HepG2 (cell line): ENCODE results near the gene CADPS2. TPM values are rescaled to one million over a fixed set of nuclear protein-coding genes. Genes with fewer than 3 reads are reported as not detected.

Source experiments
- ATAC-seq: fragments of 200-7000 bp; cut with Tn5 transposase; 3 replicates; pipeline ENCODE4 v1.9.1; 2020; ENCODE audit warnings: mild to moderate bottlenecking, moderate library complexity
- BruUV-seq: library from RNA; stranded (reverse); fragments of 400-500 nt; replicated peaks from 2 replicates; lab custom pipeline; 2021; lab: Mats Ljungman, UMichigan
- CTCF ChIA-PET: fragments of 300-600 bp; formaldehyde crosslinking; extraction: SDS; loops from one replicate; lab custom pipeline; 2021; ENCODE audit warnings: low total read pairs, inconsistent platforms, low intra/inter-chr PET ratio; lab: Yijun Ruan, JAX
- POLR2A ChIA-PET: fragments of 350-600 bp; sonication (Branson Sonifier 250); formaldehyde crosslinking; loops from one replicate; lab custom pipeline; 2020; ENCODE audit warnings: antibody characterized with exemption, inconsistent platforms; lab: Yijun Ruan, JAX
- DNase-seq: peaks from one replicate; pipeline ENCODE4 v3.0.0-alpha.2; 2015; ENCODE audit warnings: low spot score
- FAIRE-seq: peaks from 3 replicates; lab custom pipeline; 2011; peaks lifted over from hg19 to GRCh38; lab: Jason Lieb, UNC
- H2AFZ ChIP-seq: one replicate; pipeline ENCODE4 v1.6.1; 2011; ENCODE audit warnings: low read length, inconsistent platforms
- H3K27ac ChIP-seq: fragments of 300-600 bp; 3 replicates; pipeline ENCODE4 v1.8.0; 2011; ENCODE audit warnings: mixed run types, mild to moderate bottlenecking, mixed read lengths, low read length, inconsistent platforms; ENCODE audit not compliant: insufficient read depth; ENCODE audit errors: extremely low read length
- H3K27me3 ChIP-seq, 2 experiments: fragments of 200-600 bp in 1 of 2; 2 replicates in 1 of 2; 3 replicates in 1 of 2; pipeline versions ENCODE4 v1.6.0 to v1.8.0; 2011; ENCODE audit warnings: low read length in 2 of 2, mild to moderate bottlenecking in 2 of 2, moderate library complexity in 2 of 2, inconsistent platforms in 1 of 2; ENCODE audit not compliant: insufficient read depth in 2 of 2, control insufficient read depth in 1 of 2
- H3K36me3 ChIP-seq, 2 experiments: fragments of 200-600 bp in 1 of 2; replicated peaks in 1 of 2; 2 replicates in 1 of 2; 3 replicates in 1 of 2; pipeline versions ENCODE4 v1.5.1 to v1.8.0; 2011; ENCODE audit warnings: low read length in 2 of 2, inconsistent platforms in 1 of 2; ENCODE audit not compliant: insufficient read depth in 2 of 2, control insufficient read depth in 1 of 2
- H3K4me1 ChIP-seq: 2 replicates; pipeline ENCODE4 v1.5.1; 2012; ENCODE audit warnings: low read length, inconsistent platforms; ENCODE audit not compliant: insufficient read depth
- H3K4me2 ChIP-seq: 2 replicates; pipeline ENCODE4 v1.6.0; 2011; ENCODE audit warnings: low read depth, low read length, inconsistent platforms
- H3K4me3 ChIP-seq, 3 experiments: fragments of 200-600 bp in 1 of 3; sonication (generic), shearing (Covaris generic) in 1 of 3; replicated peaks in 1 of 3; 2 replicates each; pipeline ENCODE4 v1.5.1; 2011 to 2016; ENCODE audit warnings: low read length in 3 of 3, inconsistent platforms in 2 of 3, low read depth in 2 of 3, mild to moderate bottlenecking in 2 of 3, control low read depth in 1 of 3, mixed read lengths in 1 of 3; ENCODE audit not compliant: insufficient read depth in 1 of 3
- H3K79me2 ChIP-seq: one replicate; pipeline ENCODE4 v1.6.1; 2011; ENCODE audit warnings: low read length, inconsistent platforms; ENCODE audit not compliant: insufficient read depth
- H3K9ac ChIP-seq: 2 replicates; pipeline ENCODE4 v1.6.0; 2011; ENCODE audit warnings: mild to moderate bottlenecking, low read depth, low read length, inconsistent platforms; ENCODE audit not compliant: insufficient read depth
- H3K9me3 ChIP-seq: 2 replicates; pipeline ENCODE4 v1.5.1; 2012; ENCODE audit warnings: mild to moderate bottlenecking, low read length
- H4K20me1 ChIP-seq: 2 replicates; pipeline ENCODE4 v1.6.0; 2011; ENCODE audit warnings: inconsistent platforms, mild to moderate bottlenecking, low read length, moderate library complexity; ENCODE audit not compliant: insufficient read depth
- CBFB ChIP-seq: sonication (generic); formaldehyde crosslinking; IDR thresholded peaks from 2 replicates; pipeline ENCODE4 v1.4.0; 2020; ENCODE audit warnings: missing genetic modification reagents
- FOXK1 ChIP-seq: sonication (generic); formaldehyde crosslinking; IDR thresholded peaks from 2 replicates; pipeline ENCODE4 v1.4.0; 2020; ENCODE audit warnings: low read depth, missing genetic modification reagents, borderline replicate concordance
- HIVEP1 ChIP-seq: sonication (generic); formaldehyde crosslinking; IDR thresholded peaks from 2 replicates; pipeline ENCODE4 v1.4.0; 2020; ENCODE audit warnings: mild to moderate bottlenecking, missing genetic modification reagents
- KDM4B ChIP-seq: sonication (generic); formaldehyde crosslinking; IDR thresholded peaks from 2 replicates; pipeline ENCODE4 v1.4.0; 2020; ENCODE audit warnings: missing genetic modification reagents
- MAFF ChIP-seq: IDR thresholded peaks from 2 replicates; pipeline ENCODE4 v1.6.1; 2011; ENCODE audit warnings: low read depth, low read length, improper control_type of control experiment
- MAFK ChIP-seq, 2 experiments: IDR thresholded peaks in 1 of 2; conservative IDR thresholded peaks in 1 of 2; 2 replicates each; pipeline ENCODE4 v1.6.1; 2011; ENCODE audit warnings: improper control_type of control experiment in 2 of 2, low read length in 2 of 2
- SRF ChIP-seq: IDR thresholded peaks from 2 replicates; pipeline ENCODE4 v1.6.1; 2011; ENCODE audit warnings: mild to moderate bottlenecking, low read depth, low read length, moderate library complexity
- ZNF468 ChIP-seq: sonication (generic); formaldehyde crosslinking; IDR thresholded peaks from 2 replicates; pipeline ENCODE4 v1.8.0; 2022; ENCODE audit warnings: mild to moderate bottlenecking, moderate library complexity, missing genetic modification reagents
- ZNF788 ChIP-seq: sonication (generic); formaldehyde crosslinking; IDR thresholded peaks from 2 replicates; pipeline ENCODE4 v1.5.0; 2020; ENCODE audit warnings: mild to moderate bottlenecking, missing genetic modification reagents, borderline replicate concordance
- ZNF891 ChIP-seq: sonication (generic); formaldehyde crosslinking; IDR thresholded peaks from 2 replicates; pipeline ENCODE4 v1.5.0; 2020; ENCODE audit warnings: mild to moderate bottlenecking, missing genetic modification reagents
- ZSCAN12 ChIP-seq: sonication (generic); formaldehyde crosslinking; IDR thresholded peaks from 2 replicates; pipeline ENCODE4 v1.9.0; 2021; ENCODE audit warnings: mild to moderate bottlenecking, missing genetic modification reagents
- WGBS: methylation state at CpG from one replicate; pipeline ENCODE4 v1.1.6; 2017; ENCODE audit warnings: low lambda C conversion rate; 5-methylcytosine and 5-hydroxymethylcytosine counted together
- in situ Hi-C: cut with HindIII; loops from 2 replicates; pipeline ENCODE4 v1.10.0; 2017; ENCODE audit warnings: low pct_unique_long_range_greater_than_20kb; ENCODE audit not compliant: extremely low pct_ligation_motif_present
- intact Hi-C: fragments of 100-400 bp; cut with micrococcal nuclease; formaldehyde crosslinking; loops from one replicate; pipeline ENCODE4 v1.10.0; 2022; ENCODE audit not compliant: unreplicated experiment
- polyA plus RNA-seq, 8 experiments: library from polyadenylated mRNA; depleted of rRNA in 3 of 8; stranded (reverse) in 7 of 8; unstranded in 1 of 8; fragments of >200 nt; fragmentation: Illumina TruSeq in 4 of 8; extraction: Trizol in 4 of 8; gene quantifications; 2 replicates each; pipeline versions ENCODE4 v1.2.1 to v1.2.3, GENCODE V29; 2011 to 2016; ENCODE audit warnings: low read depth in 4 of 8, missing spikeins in 1 of 8, mixed read lengths in 1 of 8; ENCODE audit not compliant: insufficient read depth in 1 of 8
- total RNA-seq, 5 experiments: library from RNA; depleted of rRNA; stranded (reverse); fragments of >200 nt; fragmentation: Illumina TruSeq; extraction: Trizol; gene quantifications; 2 replicates each; pipeline ENCODE4 v1.2.3, GENCODE V29; 2016; ENCODE audit warnings: low read depth in 1 of 5
- TF ChIP-seq, protein P1 (sequence below): IDR thresholded peaks from 2 replicates; pipeline ENCODE4 v1.6.1; 2016; ENCODE audit warnings: mild to moderate bottlenecking
- TF ChIP-seq, protein P2 (sequence below): sonication (generic); formaldehyde crosslinking; IDR thresholded peaks from 2 replicates; pipeline ENCODE4 v1.4.0; 2020; ENCODE audit warnings: missing genetic modification reagents, borderline replicate concordance
- TF ChIP-seq, protein P3 (sequence below): sonication (generic); formaldehyde crosslinking; IDR thresholded peaks from 2 replicates; pipeline ENCODE4 v1.5.1; 2020; ENCODE audit warnings: mild to moderate bottlenecking, missing genetic modification reagents, borderline replicate concordance
- TF ChIP-seq, protein P4 (sequence below): sonication (generic); formaldehyde crosslinking; IDR thresholded peaks from 2 replicates; pipeline ENCODE4 v1.5.0; 2020; ENCODE audit warnings: missing genetic modification reagents, mild to moderate bottlenecking, borderline replicate concordance

The CADPS2 gene
- total and polyA plus RNA-seq, 2 of the 13 experiments (the other 11 are each of a cell fraction or from before 2014, with no cell fraction given) = 17.6 to 43.8 TPM

DNA sequence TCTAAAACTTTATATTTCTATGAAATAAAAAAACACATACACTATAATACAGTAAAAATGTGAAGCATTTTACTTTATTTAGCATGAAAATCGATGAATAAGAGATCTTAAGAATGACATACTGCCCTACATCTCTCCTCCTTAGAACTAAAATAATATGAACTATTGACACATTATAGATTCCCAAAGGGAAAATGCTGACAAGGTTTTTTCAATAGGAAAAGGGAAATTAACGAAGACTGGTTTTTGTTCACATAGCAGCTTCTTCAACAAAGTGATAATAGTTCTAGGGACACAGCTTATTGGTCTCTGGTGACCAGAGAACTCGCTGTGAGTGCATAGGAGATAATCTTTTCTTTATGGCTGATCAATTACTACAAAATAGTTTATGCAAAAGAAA lies 523.8 kb downstream of the CADPS2 start:
- H3K4me3 ChIP-seq = no peak overlapping the region
- H3K4me2 ChIP-seq = no peak overlapping the region
- no peaks in the 10 kb centered on the region for H3K4me1 ChIP-seq
- intact Hi-C loops = no loop called here
- no peak overlapping the region for H2AFZ ChIP-seq
- POLR2A ChIA-PET = no interaction called here
- H3K79me2 ChIP-seq = no peaks in the 10 kb centered on the region
- H3K27me3 ChIP-seq = no peaks in the 10 kb centered on the region; a peak in 1 of 5 replicates
- no peak for ATAC-seq
- TF ChIP-seq, protein P1, sequence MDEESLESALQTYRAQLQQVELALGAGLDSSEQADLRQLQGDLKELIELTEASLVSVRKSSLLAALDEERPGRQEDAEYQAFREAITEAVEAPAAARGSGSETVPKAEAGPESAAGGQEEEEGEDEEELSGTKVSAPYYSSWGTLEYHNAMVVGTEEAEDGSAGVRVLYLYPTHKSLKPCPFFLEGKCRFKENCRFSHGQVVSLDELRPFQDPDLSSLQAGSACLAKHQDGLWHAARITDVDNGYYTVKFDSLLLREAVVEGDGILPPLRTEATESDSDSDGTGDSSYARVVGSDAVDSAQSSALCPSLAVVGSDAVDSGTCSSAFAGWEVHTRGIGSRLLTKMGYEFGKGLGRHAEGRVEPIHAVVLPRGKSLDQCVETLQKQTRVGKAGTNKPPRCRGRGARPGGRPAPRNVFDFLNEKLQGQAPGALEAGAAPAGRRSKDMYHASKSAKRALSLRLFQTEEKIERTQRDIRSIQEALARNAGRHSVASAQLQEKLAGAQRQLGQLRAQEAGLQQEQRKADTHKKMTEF = no peak
- TF ChIP-seq, protein P2, sequence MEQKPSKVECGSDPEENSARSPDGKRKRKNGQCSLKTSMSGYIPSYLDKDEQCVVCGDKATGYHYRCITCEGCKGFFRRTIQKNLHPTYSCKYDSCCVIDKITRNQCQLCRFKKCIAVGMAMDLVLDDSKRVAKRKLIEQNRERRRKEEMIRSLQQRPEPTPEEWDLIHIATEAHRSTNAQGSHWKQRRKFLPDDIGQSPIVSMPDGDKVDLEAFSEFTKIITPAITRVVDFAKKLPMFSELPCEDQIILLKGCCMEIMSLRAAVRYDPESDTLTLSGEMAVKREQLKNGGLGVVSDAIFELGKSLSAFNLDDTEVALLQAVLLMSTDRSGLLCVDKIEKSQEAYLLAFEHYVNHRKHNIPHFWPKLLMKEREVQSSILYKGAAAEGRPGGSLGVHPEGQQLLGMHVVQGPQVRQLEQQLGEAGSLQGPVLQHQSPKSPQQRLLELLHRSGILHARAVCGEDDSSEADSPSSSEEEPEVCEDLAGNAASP (CRISPR knock-in tag) = no peak
- TF ChIP-seq ZNF468 (CRISPR knock-in tag) (no peak), HIVEP1 (CRISPR knock-in tag) (no peak), ZSCAN12 (CRISPR knock-in tag) (no peak), SRF (no peak), FOXK1 (CRISPR knock-in tag) (no peak), KDM4B (CRISPR knock-in tag) (no peak), CBFB (CRISPR knock-in tag) (no peak), MAFK (conservative IDR thresholded peaks at IDR 0.05 in 1 of 2, IDR thresholded peaks at IDR 0.05 in 1 of 2; ENCODE audit: low read length in 2 of 2) (peak; percentile 81 to 91), MAFF (peak; percentile 88), ZNF891 (no peak), ZNF788 (no peak)
- TF ChIP-seq, protein P3, sequence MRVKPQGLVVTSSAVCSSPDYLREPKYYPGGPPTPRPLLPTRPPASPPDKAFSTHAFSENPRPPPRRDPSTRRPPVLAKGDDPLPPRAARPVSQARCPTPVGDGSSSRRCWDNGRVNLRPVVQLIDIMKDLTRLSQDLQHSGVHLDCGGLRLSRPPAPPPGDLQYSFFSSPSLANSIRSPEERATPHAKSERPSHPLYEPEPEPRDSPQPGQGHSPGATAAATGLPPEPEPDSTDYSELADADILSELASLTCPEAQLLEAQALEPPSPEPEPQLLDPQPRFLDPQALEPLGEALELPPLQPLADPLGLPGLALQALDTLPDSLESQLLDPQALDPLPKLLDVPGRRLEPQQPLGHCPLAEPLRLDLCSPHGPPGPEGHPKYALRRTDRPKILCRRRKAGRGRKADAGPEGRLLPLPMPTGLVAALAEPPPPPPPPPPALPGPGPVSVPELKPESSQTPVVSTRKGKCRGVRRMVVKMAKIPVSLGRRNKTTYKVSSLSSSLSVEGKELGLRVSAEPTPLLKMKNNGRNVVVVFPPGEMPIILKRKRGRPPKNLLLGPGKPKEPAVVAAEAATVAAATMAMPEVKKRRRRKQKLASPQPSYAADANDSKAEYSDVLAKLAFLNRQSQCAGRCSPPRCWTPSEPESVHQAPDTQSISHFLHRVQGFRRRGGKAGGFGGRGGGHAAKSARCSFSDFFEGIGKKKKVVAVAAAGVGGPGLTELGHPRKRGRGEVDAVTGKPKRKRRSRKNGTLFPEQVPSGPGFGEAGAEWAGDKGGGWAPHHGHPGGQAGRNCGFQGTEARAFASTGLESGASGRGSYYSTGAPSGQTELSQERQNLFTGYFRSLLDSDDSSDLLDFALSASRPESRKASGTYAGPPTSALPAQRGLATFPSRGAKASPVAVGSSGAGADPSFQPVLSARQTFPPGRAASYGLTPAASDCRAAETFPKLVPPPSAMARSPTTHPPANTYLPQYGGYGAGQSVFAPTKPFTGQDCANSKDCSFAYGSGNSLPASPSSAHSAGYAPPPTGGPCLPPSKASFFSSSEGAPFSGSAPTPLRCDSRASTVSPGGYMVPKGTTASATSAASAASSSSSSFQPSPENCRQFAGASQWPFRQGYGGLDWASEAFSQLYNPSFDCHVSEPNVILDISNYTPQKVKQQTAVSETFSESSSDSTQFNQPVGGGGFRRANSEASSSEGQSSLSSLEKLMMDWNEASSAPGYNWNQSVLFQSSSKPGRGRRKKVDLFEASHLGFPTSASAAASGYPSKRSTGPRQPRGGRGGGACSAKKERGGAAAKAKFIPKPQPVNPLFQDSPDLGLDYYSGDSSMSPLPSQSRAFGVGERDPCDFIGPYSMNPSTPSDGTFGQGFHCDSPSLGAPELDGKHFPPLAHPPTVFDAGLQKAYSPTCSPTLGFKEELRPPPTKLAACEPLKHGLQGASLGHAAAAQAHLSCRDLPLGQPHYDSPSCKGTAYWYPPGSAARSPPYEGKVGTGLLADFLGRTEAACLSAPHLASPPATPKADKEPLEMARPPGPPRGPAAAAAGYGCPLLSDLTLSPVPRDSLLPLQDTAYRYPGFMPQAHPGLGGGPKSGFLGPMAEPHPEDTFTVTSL (CRISPR knock-in tag) = no peak
- TF ChIP-seq, protein P4, sequence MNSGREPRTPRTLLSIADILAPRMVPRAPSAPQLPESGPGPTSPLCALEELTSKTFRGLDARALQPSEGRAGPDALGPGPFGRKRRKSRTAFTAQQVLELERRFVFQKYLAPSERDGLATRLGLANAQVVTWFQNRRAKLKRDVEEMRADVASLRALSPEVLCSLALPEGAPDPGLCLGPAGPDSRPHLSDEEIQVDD (CRISPR knock-in tag) = no peak
- TF ChIP-seq, all 625 proteins: peak for 2
- BruUV-seq = no TSS peak
- Histone ChIP-seq H3K9me3 (no peaks in the 10 kb centered on the region), H4K20me1 (no peaks in the 10 kb centered on the region), H3K9ac (no peak overlapping the region), H3K36me3 (no peaks in the 10 kb centered on the region; a peak in 2 of 5 replicates), H3K27ac (no peak overlapping the region)
- no peak for FAIRE-seq
- in situ Hi-C loops = no loop called here
- no peak for DNase-seq
- CTCF ChIA-PET = no interaction called here
- 79% methylated on average over 3 of the region's 3 CpGs for WGBS
